ENCODE data around the gene LRRC47.

DNA sequence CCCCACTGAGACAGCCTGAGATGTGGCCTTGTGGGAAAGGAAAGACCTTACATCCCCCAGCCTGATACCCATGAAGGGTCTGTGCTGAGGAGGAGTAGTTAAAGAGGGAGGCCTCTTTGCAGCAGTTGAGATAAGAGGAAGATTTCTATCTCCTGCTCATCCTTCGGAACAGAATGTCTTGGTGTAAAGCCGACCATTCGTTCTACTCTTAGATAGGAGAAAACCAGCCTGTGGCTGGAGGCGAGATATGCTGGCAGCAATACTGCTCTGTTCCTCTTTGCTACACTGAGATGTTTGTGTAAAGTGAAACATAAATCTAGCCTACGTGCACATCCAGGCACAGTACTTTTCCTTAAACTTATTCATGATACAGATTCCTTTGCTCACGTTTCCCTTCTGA lies 45.6 kb downstream of the LRRC47 start:
- TF ChIP-seq CTCF (IDR thresholded peaks at IDR 0.05; ENCODE audit: poor library complexity, severe bottlenecking) (no peak), EZH2 (IDR thresholded peaks at IDR 0.05; ENCODE audit: borderline replicate concordance, insufficient read depth, low read length, poor library complexity, severe bottlenecking) (no peak), POLR2AphosphoS5 (IDR thresholded peaks at IDR 0.05) (no peak), TAF1 (IDR thresholded peaks at IDR 0.05; ENCODE audit: low read depth) (no peak), RAD21 (conservative IDR thresholded peaks at IDR 0.05) (no peak), MXI1 (conservative IDR thresholded peaks at IDR 0.05; ENCODE audit: poor library complexity, severe bottlenecking) (no peak), EP300 (conservative IDR thresholded peaks at IDR 0.05; ENCODE audit: poor library complexity, severe bottlenecking) (no peak), SMC3 (conservative IDR thresholded peaks at IDR 0.05; ENCODE audit: poor library complexity) (no peak)
- TF ChIP-seq, protein P1, sequence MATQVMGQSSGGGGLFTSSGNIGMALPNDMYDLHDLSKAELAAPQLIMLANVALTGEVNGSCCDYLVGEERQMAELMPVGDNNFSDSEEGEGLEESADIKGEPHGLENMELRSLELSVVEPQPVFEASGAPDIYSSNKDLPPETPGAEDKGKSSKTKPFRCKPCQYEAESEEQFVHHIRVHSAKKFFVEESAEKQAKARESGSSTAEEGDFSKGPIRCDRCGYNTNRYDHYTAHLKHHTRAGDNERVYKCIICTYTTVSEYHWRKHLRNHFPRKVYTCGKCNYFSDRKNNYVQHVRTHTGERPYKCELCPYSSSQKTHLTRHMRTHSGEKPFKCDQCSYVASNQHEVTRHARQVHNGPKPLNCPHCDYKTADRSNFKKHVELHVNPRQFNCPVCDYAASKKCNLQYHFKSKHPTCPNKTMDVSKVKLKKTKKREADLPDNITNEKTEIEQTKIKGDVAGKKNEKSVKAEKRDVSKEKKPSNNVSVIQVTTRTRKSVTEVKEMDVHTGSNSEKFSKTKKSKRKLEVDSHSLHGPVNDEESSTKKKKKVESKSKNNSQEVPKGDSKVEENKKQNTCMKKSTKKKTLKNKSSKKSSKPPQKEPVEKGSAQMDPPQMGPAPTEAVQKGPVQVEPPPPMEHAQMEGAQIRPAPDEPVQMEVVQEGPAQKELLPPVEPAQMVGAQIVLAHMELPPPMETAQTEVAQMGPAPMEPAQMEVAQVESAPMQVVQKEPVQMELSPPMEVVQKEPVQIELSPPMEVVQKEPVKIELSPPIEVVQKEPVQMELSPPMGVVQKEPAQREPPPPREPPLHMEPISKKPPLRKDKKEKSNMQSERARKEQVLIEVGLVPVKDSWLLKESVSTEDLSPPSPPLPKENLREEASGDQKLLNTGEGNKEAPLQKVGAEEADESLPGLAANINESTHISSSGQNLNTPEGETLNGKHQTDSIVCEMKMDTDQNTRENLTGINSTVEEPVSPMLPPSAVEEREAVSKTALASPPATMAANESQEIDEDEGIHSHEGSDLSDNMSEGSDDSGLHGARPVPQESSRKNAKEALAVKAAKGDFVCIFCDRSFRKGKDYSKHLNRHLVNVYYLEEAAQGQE (IDR thresholded peaks at IDR 0.05; ENCODE audit: borderline replicate concordance): no peak

Data from neural cell (in vitro differentiated cells).